H9 (cell line): ENCODE data around the gene NSMF. TPM values are rescaled to one million over a fixed set of nuclear protein-coding genes. Genes with fewer than 3 reads are reported as not detected.

Source experiments
- DNase-seq: peaks from one replicate; pipeline ENCODE4 v3.0.0-alpha.2; 2017
- H2AFZ ChIP-seq: one replicate; pipeline ENCODE4 v1.6.1; 2013; ENCODE audit warnings: mild to moderate bottlenecking, low read length, control low read depth, moderate library complexity
- H2AK5ac ChIP-seq: 2 replicates; pipeline ENCODE4 v1.6.1; 2013; ENCODE audit warnings: low read length, control low read depth, mixed read lengths; ENCODE audit not compliant: insufficient read length
- H2BK120ac ChIP-seq: one replicate; pipeline ENCODE4 v1.6.1; 2013; ENCODE audit warnings: low read depth, mild to moderate bottlenecking, low read length, control low read depth, inconsistent platforms; ENCODE audit not compliant: poor library complexity, severe bottlenecking
- H2BK12ac ChIP-seq: 2 replicates; pipeline ENCODE4 v1.6.1; 2013; ENCODE audit warnings: low read length, control low read depth, mixed read lengths, low read depth; ENCODE audit not compliant: insufficient read length
- H2BK15ac ChIP-seq: 2 replicates; pipeline ENCODE4 v1.6.1; 2013; ENCODE audit warnings: low read depth, low read length, control low read depth
- H2BK20ac ChIP-seq: one replicate; pipeline ENCODE4 v1.6.1; 2013; ENCODE audit warnings: low read depth, mild to moderate bottlenecking, low read length, control low read depth, inconsistent platforms; ENCODE audit not compliant: poor library complexity, severe bottlenecking
- H2BK5ac ChIP-seq: 2 replicates; pipeline ENCODE4 v1.6.1; 2013; ENCODE audit warnings: low read length, control low read depth, mixed read lengths; ENCODE audit not compliant: insufficient read length
- H3K14ac ChIP-seq: 2 replicates; pipeline ENCODE4 v1.6.1; 2013; ENCODE audit warnings: low read length, control low read depth; ENCODE audit not compliant: insufficient read depth
- H3K18ac ChIP-seq: 2 replicates; pipeline ENCODE4 v1.6.1; 2013; ENCODE audit warnings: low read depth, mild to moderate bottlenecking, mixed read lengths, low read length, control low read depth; ENCODE audit not compliant: insufficient read length
- H3K23ac ChIP-seq: 2 replicates; pipeline ENCODE4 v1.6.1; 2013; ENCODE audit warnings: low read length, control low read depth, mixed read lengths, low read depth; ENCODE audit not compliant: insufficient read length
- H3K23me2 ChIP-seq: 2 replicates; pipeline ENCODE4 v1.6.1; 2013; ENCODE audit warnings: low read depth, mild to moderate bottlenecking, mixed read lengths, low read length, control low read depth; ENCODE audit not compliant: insufficient read length, poor library complexity, severe bottlenecking
- H3K27ac ChIP-seq: 2 replicates; pipeline ENCODE4 v1.5.1; 2013; ENCODE audit warnings: low read length, control low read depth, mixed read lengths, low read depth; ENCODE audit not compliant: insufficient read length
- H3K27me3 ChIP-seq: 2 replicates; pipeline ENCODE4 v1.6.1; 2013; ENCODE audit warnings: low read length, control low read depth, inconsistent platforms; ENCODE audit not compliant: insufficient read depth
- H3K4ac ChIP-seq: 2 replicates; pipeline ENCODE4 v1.6.1; 2013; ENCODE audit warnings: low read depth, mild to moderate bottlenecking, control low read depth, inconsistent platforms, low read length, moderate library complexity
- H3K4me1 ChIP-seq: 2 replicates; pipeline ENCODE4 v1.6.1; 2013; ENCODE audit warnings: low read length, control low read depth, inconsistent platforms; ENCODE audit not compliant: insufficient read depth
- H3K4me2 ChIP-seq: 2 replicates; pipeline ENCODE4 v1.6.1; 2013; ENCODE audit warnings: low read length, control low read depth, mixed read lengths; ENCODE audit not compliant: insufficient read length, insufficient read depth
- H3K56ac ChIP-seq: 2 replicates; pipeline ENCODE4 v1.6.1; 2013; ENCODE audit warnings: low read depth, mild to moderate bottlenecking, mixed read lengths, low read length, control low read depth; ENCODE audit not compliant: insufficient read length
- H3K79me1 ChIP-seq: 2 replicates; pipeline ENCODE4 v1.6.1; 2013; ENCODE audit warnings: low read depth, mild to moderate bottlenecking, moderate library complexity, low read length, control low read depth, inconsistent platforms; ENCODE audit not compliant: insufficient read depth, poor library complexity, severe bottlenecking
- H3K79me2 ChIP-seq: 2 replicates; pipeline ENCODE4 v1.6.1; 2013; ENCODE audit warnings: low read length, control low read depth, inconsistent platforms; ENCODE audit not compliant: insufficient read depth
- H3K9ac ChIP-seq: 2 replicates; pipeline ENCODE4 v1.6.1; 2013; ENCODE audit warnings: low read length, control low read depth, mixed read lengths; ENCODE audit not compliant: insufficient read length; ENCODE audit errors: extremely low read depth
- H3K9me3 ChIP-seq: one replicate; pipeline ENCODE4 v1.6.1; 2013; ENCODE audit warnings: low read depth, low read length, inconsistent platforms; ENCODE audit not compliant: control insufficient read depth
- H3T11ph ChIP-seq: one replicate; pipeline ENCODE4 v1.6.1; 2013; ENCODE audit warnings: mild to moderate bottlenecking, low read length, control low read depth, inconsistent platforms
- H4K20me1 ChIP-seq: one replicate; pipeline ENCODE4 v1.6.1; 2013; ENCODE audit not compliant: control insufficient read depth, insufficient read length, insufficient read depth
- H4K5ac ChIP-seq: 2 replicates; pipeline ENCODE4 v1.6.1; 2013; ENCODE audit warnings: low read depth, mild to moderate bottlenecking, mixed read lengths, low read length, control low read depth; ENCODE audit not compliant: insufficient read length
- H4K8ac ChIP-seq: replicated peaks from 2 replicates; pipeline ENCODE4 v1.6.1; 2013; ENCODE audit warnings: low read length, control low read depth, mixed read lengths, low read depth; ENCODE audit not compliant: insufficient read length
- H4K91ac ChIP-seq: 2 replicates; pipeline ENCODE4 v1.6.1; 2013; ENCODE audit warnings: low read depth, mild to moderate bottlenecking, moderate library complexity, mixed read lengths, low read length, control low read depth; ENCODE audit not compliant: insufficient read length
- H3K27ac Mint-ChIP-seq, 3 experiments: 2 replicates in 2 of 3; 3 replicates in 1 of 3; pipeline ENCODE4 v1.8.0; 2020 to 2021; ENCODE audit warnings: mixed read lengths in 3 of 3, mild to moderate bottlenecking in 1 of 3, moderate library complexity in 1 of 3
- H3K27me3 Mint-ChIP-seq: 2 replicates; pipeline ENCODE4 v1.8.0; 2021; ENCODE audit warnings: low read depth, mild to moderate bottlenecking, moderate library complexity, mixed read lengths
- H3K36me3 Mint-ChIP-seq, 3 experiments: 2 replicates in 2 of 3; 3 replicates in 1 of 3; pipeline ENCODE4 v1.8.0; 2020 to 2021; ENCODE audit warnings: low read depth in 3 of 3, mixed read lengths in 3 of 3; ENCODE audit not compliant: insufficient read depth in 1 of 3
- H3K4me1 Mint-ChIP-seq, 2 experiments: 2 replicates each; pipeline ENCODE4 v1.8.0; 2020; ENCODE audit warnings: mixed read lengths in 2 of 2
- H3K4me3 Mint-ChIP-seq, 2 experiments: 2 replicates in 1 of 2; 3 replicates in 1 of 2; pipeline ENCODE4 v1.8.0; 2020 to 2021; ENCODE audit warnings: mild to moderate bottlenecking in 2 of 2, mixed read lengths in 2 of 2, moderate library complexity in 1 of 2
- H3K9me3 Mint-ChIP-seq, 2 experiments: 2 replicates in 1 of 2; 3 replicates in 1 of 2; pipeline ENCODE4 v1.8.0; 2020; ENCODE audit warnings: mild to moderate bottlenecking in 2 of 2, mixed read lengths in 2 of 2, moderate library complexity in 1 of 2
- WGBS: extraction: QIAGEN DNeasy Blood & Tissue Kit; methylation state at CpG from one replicate; pipeline ENCODE4 v1.1.7; 2013; ENCODE audit warnings: missing lambda C conversion rate, low lambda C conversion rate, mixed read lengths; ENCODE audit not compliant: insufficient read length; ENCODE audit errors: extremely low coverage; 5-methylcytosine and 5-hydroxymethylcytosine counted together
- total RNA-seq: library from RNA; stranded (reverse); gene quantifications from 2 replicates; pipeline ENCODE4 v1.2.1, GENCODE V29; 2021
- TF ChIP-seq, protein P1 (sequence below): fragments of 200-600 bp; sonication (generic); conservative IDR thresholded peaks from 3 replicates; pipeline ENCODE4 v1.8.0; 2021; ENCODE audit warnings: antibody characterized with exemption, mild to moderate bottlenecking

The NSMF gene
- total RNA-seq, 1 experiment from 2014 or later, result 46.3 TPM

GRCh38 chr9:137449081-137449844 lies 9.9 kb downstream of the NSMF start:
- no peak overlapping the region for H3K9ac ChIP-seq
- H2BK15ac ChIP-seq, result no peak overlapping the region
- no peak for DNase-seq
- peaks cover 0 to 13% (median 2%) of the 10 kb centered on the region in 3 experiments; a peak in 4 of 7 replicates for H3K36me3 Mint-ChIP-seq
- no peaks in the 10 kb centered on the region for H3K27me3 ChIP-seq
- H3K4me1 Mint-ChIP-seq, result peaks cover 7 to 16% of the 10 kb centered on the region in 2 experiments
- no peak overlapping the region for H3K27ac ChIP-seq
- H3K27ac Mint-ChIP-seq, result no peak overlapping the region
- no peak overlapping the region for H3K4me3 Mint-ChIP-seq
- H2BK5ac ChIP-seq, result no peak overlapping the region
- WGBS, result no CpG with 5 or more reads among the region's 36 CpGs
- H3K4me1 ChIP-seq, result no peaks in the 10 kb centered on the region
- H4K8ac ChIP-seq, result no peak overlapping the region
- no peaks in the 10 kb centered on the region for H3K79me2 ChIP-seq
- no peak overlapping the region for H4K5ac ChIP-seq
- peaks cover 3% of the 10 kb centered on the region for H4K20me1 ChIP-seq
- H3K23ac ChIP-seq, result no peak overlapping the region
- no peak overlapping the region for H4K91ac ChIP-seq
- H3K14ac ChIP-seq, result no peak overlapping the region
- no peak overlapping the region for H2BK120ac ChIP-seq
- H2AFZ ChIP-seq, result no peak overlapping the region
- H3T11ph ChIP-seq, result no peak overlapping the region
- no peak overlapping the region for H2AK5ac ChIP-seq
- H2BK12ac ChIP-seq, result no peak overlapping the region
- TF ChIP-seq, protein P1, sequence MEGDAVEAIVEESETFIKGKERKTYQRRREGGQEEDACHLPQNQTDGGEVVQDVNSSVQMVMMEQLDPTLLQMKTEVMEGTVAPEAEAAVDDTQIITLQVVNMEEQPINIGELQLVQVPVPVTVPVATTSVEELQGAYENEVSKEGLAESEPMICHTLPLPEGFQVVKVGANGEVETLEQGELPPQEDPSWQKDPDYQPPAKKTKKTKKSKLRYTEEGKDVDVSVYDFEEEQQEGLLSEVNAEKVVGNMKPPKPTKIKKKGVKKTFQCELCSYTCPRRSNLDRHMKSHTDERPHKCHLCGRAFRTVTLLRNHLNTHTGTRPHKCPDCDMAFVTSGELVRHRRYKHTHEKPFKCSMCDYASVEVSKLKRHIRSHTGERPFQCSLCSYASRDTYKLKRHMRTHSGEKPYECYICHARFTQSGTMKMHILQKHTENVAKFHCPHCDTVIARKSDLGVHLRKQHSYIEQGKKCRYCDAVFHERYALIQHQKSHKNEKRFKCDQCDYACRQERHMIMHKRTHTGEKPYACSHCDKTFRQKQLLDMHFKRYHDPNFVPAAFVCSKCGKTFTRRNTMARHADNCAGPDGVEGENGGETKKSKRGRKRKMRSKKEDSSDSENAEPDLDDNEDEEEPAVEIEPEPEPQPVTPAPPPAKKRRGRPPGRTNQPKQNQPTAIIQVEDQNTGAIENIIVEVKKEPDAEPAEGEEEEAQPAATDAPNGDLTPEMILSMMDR, result no peak
- no peak overlapping the region for H3K18ac ChIP-seq
- no peak overlapping the region for H3K4me2 ChIP-seq
- no peak overlapping the region for H3K56ac ChIP-seq
- H3K4ac ChIP-seq, result no peak overlapping the region
- H3K79me1 ChIP-seq, result no peaks in the 10 kb centered on the region
- H3K23me2 ChIP-seq, result no peaks in the 10 kb centered on the region
- H3K9me3 ChIP-seq, result no peaks in the 10 kb centered on the region
- peaks cover 8% of the 10 kb centered on the region for H3K27me3 Mint-ChIP-seq
- no peak overlapping the region for H2BK20ac ChIP-seq
- no peaks in the 10 kb centered on the region for H3K9me3 Mint-ChIP-seq
